ENCODE data around the gene MACROD2. TPM values are rescaled to one million over a fixed set of nuclear protein-coding genes. Genes with fewer than 3 reads are reported as not detected.

The MACROD2 gene
- total and polyA plus RNA-seq, 2 of the 4 experiments (the other 2 are of a cell fraction) = not detected

- Histone ChIP-seq H3K4ac (ENCODE audit: low read depth, low read length) (no peak overlapping the region), H4K8ac (ENCODE audit: low read depth in 2 of 2, low read length in 2 of 2) (no peak overlapping the region), H2AK9ac (replicated peaks; ENCODE audit: low read depth, low read length, poor library complexity) (no peak overlapping the region), H3K9me3 (ENCODE audit: control insufficient read depth, insufficient read depth, low read length) (no peaks in the 10 kb centered on the region), H3K36me3 (ENCODE audit: control insufficient read depth, insufficient read depth, low read length) (no peaks in the 10 kb centered on the region), H2BK15ac (ENCODE audit: low read depth, low read length) (no peak overlapping the region), H3K56ac (ENCODE audit: extremely low read depth, insufficient read depth, low read length) (no peak overlapping the region), H3K18ac (ENCODE audit: low read depth, low read length) (no peak overlapping the region), H4K20me1 (ENCODE audit: insufficient read depth, low read length) (no peaks in the 10 kb centered on the region), H3K27me3 (ENCODE audit: control insufficient read depth, insufficient read depth, low read length) (no peaks in the 10 kb centered on the region), H3K23ac (ENCODE audit: low read depth, low read length) (no peak overlapping the region), H2BK120ac (ENCODE audit: low read depth, low read length) (no peak overlapping the region), H2AK5ac (ENCODE audit: low read depth, low read length) (no peak overlapping the region), H3K4me2 (ENCODE audit: low read depth, low read length) (no peak overlapping the region), H2BK5ac (ENCODE audit: low read depth, low read length, poor library complexity, severe bottlenecking) (no peak overlapping the region), H3K79me1 (ENCODE audit: low read depth in 1 of 2, low read length in 2 of 2) (no peaks in the 10 kb centered on the region), H2AFZ (replicated peaks; ENCODE audit: low read length, poor library complexity) (no peak overlapping the region), H3K4me1 (ENCODE audit: control insufficient read depth, insufficient read depth, low read length) (no peaks in the 10 kb centered on the region), H2BK20ac (ENCODE audit: low read depth, low read length) (no peak overlapping the region), H3K27ac (ENCODE audit: insufficient read depth, low read length) (no peak overlapping the region), H3K9me1 (ENCODE audit: insufficient read depth, low read length) (no peaks in the 10 kb centered on the region), H3K9ac (ENCODE audit: low read depth, low read length) (no peak overlapping the region), H3K4me3 (ENCODE audit: insufficient read depth, low read depth, low read length) (no peak overlapping the region), H3K14ac (replicated peaks; ENCODE audit: low read depth, low read length) (no peak overlapping the region), H4K5ac (ENCODE audit: low read depth, low read length) (no peak overlapping the region), H4K91ac (ENCODE audit: insufficient read depth, low read depth, low read length) (no peak overlapping the region)
- dilution Hi-C loops (cut with HindIII; ENCODE audit: low sequenced_read_pairs, unreplicated experiment) = no loop called here
- intact Hi-C loops (cut with micrococcal nuclease) = no loop called here
- in situ Hi-C loops (cut with MboI; ENCODE audit: low sequenced_read_pairs) = no loop called here
- ATAC-seq (ENCODE audit: low read depth) = no peak
- TF ChIP-seq CTCF (conservative IDR thresholded peaks at IDR 0.05; ENCODE audit: low read depth, low read length) (no peak), POLR2A (IDR thresholded peaks at IDR 0.05; ENCODE audit: low read depth, low read length) (no peak), USF2 (IDR thresholded peaks at IDR 0.05; ENCODE audit: low read depth, low read length) (no peak), SMC3 (IDR thresholded peaks at IDR 0.05; ENCODE audit: low read depth, low read length) (no peak), MAZ (IDR thresholded peaks at IDR 0.05; ENCODE audit: borderline replicate concordance, low read depth, low read length) (no peak), MAFK (IDR thresholded peaks at IDR 0.05; ENCODE audit: low read depth, low read length) (no peak), RFX5 (IDR thresholded peaks at IDR 0.05; ENCODE audit: low read depth, low read length) (no peak), FOS (IDR thresholded peaks at IDR 0.05; ENCODE audit: low read depth, low read length) (no peak), BHLHE40 (IDR thresholded peaks at IDR 0.05; ENCODE audit: low read depth, low read length) (no peak), MXI1 (IDR thresholded peaks at IDR 0.05; ENCODE audit: borderline replicate concordance, low read depth, low read length) (no peak), NFE2L2 (IDR thresholded peaks at IDR 0.05; ENCODE audit: low read depth, low read length) (no peak), CHD1 (IDR thresholded peaks at IDR 0.05; ENCODE audit: low read depth, low read length) (no peak), ELK1 (IDR thresholded peaks at IDR 0.05; ENCODE audit: borderline replicate concordance, low read depth, low read length) (no peak), RCOR1 (IDR thresholded peaks at IDR 0.05; ENCODE audit: insufficient replicate concordance, low read length) (no peak), RAD21 (IDR thresholded peaks at IDR 0.05; ENCODE audit: low read length) (no peak)
- no TSS peak for BruUV-seq (replicated peaks)
- no peak for DNase-seq
- CTCF ChIA-PET = no interaction called here
- POLR2A ChIA-PET (ENCODE audit: unreplicated experiment) = no interaction called here
- no CpG with 5 or more reads among the region's 3 CpGs for whole genome bisulfite sequencing, 2 experiments (ENCODE audit: extremely low coverage in 2 of 2, insufficient read length in 1 of 2)
Measured at GRCh38 chr20:14698605-14699373, 703.5 kb downstream of the MACROD2 start.

Measured in IMR-90 (cell line).